A549 treated with CORT108297 at 1 μM for 4 hours (cell line): ENCODE data around the gene CAMSAP1. TPM values are rescaled to one million over a fixed set of nuclear protein-coding genes. Genes with fewer than 3 reads are reported as not detected.

Source experiments
- total RNA-seq: library from RNA; stranded (reverse); fragments of 200-300 nt; extraction: Qiagen RNA extraction; gene quantifications from 5 replicates; pipeline ENCODE4 v1.2.3, GENCODE V29; 2022

CAMSAP1 gene, protein sequence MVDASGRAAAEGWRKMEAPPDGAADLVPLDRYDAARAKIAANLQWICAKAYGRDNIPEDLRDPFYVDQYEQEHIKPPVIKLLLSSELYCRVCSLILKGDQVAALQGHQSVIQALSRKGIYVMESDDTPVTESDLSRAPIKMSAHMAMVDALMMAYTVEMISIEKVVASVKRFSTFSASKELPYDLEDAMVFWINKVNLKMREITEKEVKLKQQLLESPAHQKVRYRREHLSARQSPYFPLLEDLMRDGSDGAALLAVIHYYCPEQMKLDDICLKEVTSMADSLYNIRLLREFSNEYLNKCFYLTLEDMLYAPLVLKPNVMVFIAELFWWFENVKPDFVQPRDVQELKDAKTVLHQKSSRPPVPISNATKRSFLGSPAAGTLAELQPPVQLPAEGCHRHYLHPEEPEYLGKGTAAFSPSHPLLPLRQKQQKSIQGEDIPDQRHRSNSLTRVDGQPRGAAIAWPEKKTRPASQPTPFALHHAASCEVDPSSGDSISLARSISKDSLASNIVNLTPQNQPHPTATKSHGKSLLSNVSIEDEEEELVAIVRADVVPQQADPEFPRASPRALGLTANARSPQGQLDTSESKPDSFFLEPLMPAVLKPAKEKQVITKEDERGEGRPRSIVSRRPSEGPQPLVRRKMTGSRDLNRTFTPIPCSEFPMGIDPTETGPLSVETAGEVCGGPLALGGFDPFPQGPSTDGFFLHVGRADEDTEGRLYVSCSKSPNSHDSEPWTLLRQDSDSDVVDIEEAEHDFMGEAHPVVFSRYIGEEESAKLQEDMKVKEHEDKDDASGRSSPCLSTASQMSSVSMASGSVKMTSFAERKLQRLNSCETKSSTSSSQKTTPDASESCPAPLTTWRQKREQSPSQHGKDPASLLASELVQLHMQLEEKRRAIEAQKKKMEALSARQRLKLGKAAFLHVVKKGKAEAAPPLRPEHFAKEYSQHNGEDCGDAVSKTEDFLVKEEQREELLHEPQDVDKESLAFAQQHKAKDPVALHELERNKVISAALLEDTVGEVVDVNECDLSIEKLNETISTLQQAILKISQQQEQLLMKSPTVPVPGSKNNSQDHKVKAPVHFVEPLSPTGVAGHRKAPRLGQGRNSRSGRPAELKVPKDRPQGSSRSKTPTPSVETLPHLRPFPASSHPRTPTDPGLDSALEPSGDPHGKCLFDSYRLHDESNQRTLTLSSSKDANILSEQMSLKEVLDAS (N-terminal part only)
- 18.6 to 22.4 TPM (median 21.2 TPM) in 5 replicates for total RNA-seq

DNA sequence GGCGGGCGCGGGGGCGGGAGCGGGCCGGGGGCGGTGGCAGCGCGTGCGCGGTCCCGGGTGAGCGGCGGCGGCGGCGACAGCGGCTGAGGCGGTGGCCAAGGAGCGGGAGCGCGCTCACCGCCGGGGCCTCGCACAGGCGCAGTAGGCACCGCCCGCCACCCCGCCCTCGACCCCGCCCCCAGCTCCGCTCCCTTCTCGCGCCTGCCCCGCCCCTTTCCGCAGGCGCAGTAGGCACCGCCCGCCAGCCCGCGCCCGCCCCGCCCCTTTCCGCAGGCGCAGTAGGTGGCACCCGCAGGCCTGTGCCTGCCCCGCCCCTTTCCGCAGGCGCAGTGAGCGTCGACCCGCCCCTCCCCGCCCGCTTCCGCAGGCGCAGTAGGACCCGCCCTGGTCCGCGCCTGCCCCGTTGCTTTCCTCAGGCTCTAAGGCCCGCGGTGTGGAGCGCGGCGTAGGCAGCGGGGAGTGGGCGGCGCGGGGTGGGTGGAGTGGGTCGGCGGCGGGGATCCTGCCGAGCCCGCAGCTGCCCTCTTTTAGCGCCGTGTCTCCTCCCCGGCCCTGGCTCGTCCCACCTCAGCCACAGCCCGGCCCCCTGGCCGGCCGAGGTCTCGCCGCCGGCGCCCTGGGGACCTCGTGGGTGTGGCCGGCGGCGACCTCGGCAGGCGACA lies at the start of gene CAMSAP1:
CAMSAP1 (minus strand) TSS at position 116 of the 662 bp plus-strand sequence. CDS start 387 bp downstream, outside the sequence.

Other genes with a start within 250 kb of the CAMSAP1 start
- gene LCN9, start 244.2 kb downstream of the CAMSAP1 start, total RNA-seq: not detected in 5 replicates
- not detected in 5 replicates for gene SOHLH1, start 208.1 kb downstream of the CAMSAP1 start, total RNA-seq
- 0.01 to 0.06 TPM in 2 of 5 replicates, not detected in the others for gene KCNT1, start 205.4 kb downstream of the CAMSAP1 start, total RNA-seq
- 28.0 to 37.2 TPM (median 34.0 TPM) in 5 replicates for gene UBAC1, start 53.8 kb upstream of the CAMSAP1 start, total RNA-seq
- 22.2 to 34.9 TPM (median 32.1 TPM) in 5 replicates for gene NACC2, start 187.7 kb upstream of the CAMSAP1 start, total RNA-seq
- gene TMEM250, start 211.3 kb upstream of the CAMSAP1 start, total RNA-seq: 32.2 to 54.1 TPM (median 47.9 TPM) in 5 replicates